Activated B cell treated with CpG ODN at 0.5 μM for 24 hours (primary cell): ENCODE data around the gene CABP4. TPM values are rescaled to one million over a fixed set of nuclear protein-coding genes. Genes with fewer than 3 reads are reported as not detected.

ENCODE experiments used
- ATAC-seq: fragments of 200-7000 bp; cut with Tn5 transposase; one replicate; pipeline ENCODE4 v1.10.0; 2021; ENCODE audit warnings: low read depth, mild to moderate bottlenecking, moderate library complexity
- CTCF ChIA-PET: fragments of 350-600 bp; sonication (Branson Sonifier 250); formaldehyde crosslinking; loops from one replicate; lab custom pipeline; 2021; ENCODE audit warnings: antibody characterized with exemption; lab: Charles Lee
- POLR2A ChIA-PET: fragments of 350-600 bp; sonication (Branson Sonifier 250); formaldehyde crosslinking; loops from one replicate; lab custom pipeline; 2021; ENCODE audit warnings: antibody characterized with exemption; lab: Charles Lee
- DNase-seq: peaks from one replicate; pipeline ENCODE4 v3.0.0; 2022
- H3K27ac Mint-ChIP-seq: one replicate; pipeline ENCODE4 v1.8.0; 2020; ENCODE audit warnings: mixed read lengths
- H3K27me3 Mint-ChIP-seq: one replicate; pipeline ENCODE4 v1.8.0; 2021; ENCODE audit warnings: mixed read lengths
- H3K36me3 Mint-ChIP-seq: one replicate; pipeline ENCODE4 v1.8.0; 2021; ENCODE audit warnings: low read depth, mixed read lengths
- H3K4me1 Mint-ChIP-seq: one replicate; pipeline ENCODE4 v1.8.0; 2021; ENCODE audit warnings: mixed read lengths
- H3K4me3 Mint-ChIP-seq: one replicate; pipeline ENCODE4 v1.8.0; 2020; ENCODE audit warnings: mild to moderate bottlenecking, mixed read lengths
- H3K9me3 Mint-ChIP-seq: one replicate; pipeline ENCODE4 v1.8.0; 2020; ENCODE audit warnings: mixed read lengths
- CTCF ChIP-seq: fragments of 200-600 bp; IDR thresholded peaks from one replicate; pipeline ENCODE4 v1.8.0; 2022; ENCODE audit warnings: antibody characterized with exemption, mild to moderate bottlenecking
- intact Hi-C: fragments of 100-400 bp; cut with micrococcal nuclease; formaldehyde crosslinking; loops from one replicate; pipeline ENCODE4 v1.15.1; 2024
- total RNA-seq: library from RNA; stranded (reverse); gene quantifications from 2 replicates; pipeline ENCODE4 v1.2.3, GENCODE V29; 2022

The CABP4 gene
- total RNA-seq, 1 donor from 2014 or later: 3.0 TPM

- H3K4me1 Mint-ChIP-seq: peaks cover 42% of the 10 kb centered on the region
- no peaks in the 10 kb centered on the region for H3K27me3 Mint-ChIP-seq
- H3K4me3 Mint-ChIP-seq: peak within 1 kb of the TSS; percentile 88
- TF ChIP-seq CTCF: no peak
- ChIA-PET CTCF (interaction anchor here (0.7 to 1.5 kb wide), 2 partner anchors 107 to 118 kb away, joined by 3 to 8 read pairs; partner anchors contain the start of gene PPP1CA), POLR2A (interaction anchor here (0.7 to 2.3 kb wide), 15 partner anchors 25 to 268 kb away, joined by 3 to 16 read pairs (median 4); partner anchors contain the start of genes AIP, CLCF1, GSTP1 and NUDT8)
- peak within 1 kb of the TSS; percentile 94 for H3K27ac Mint-ChIP-seq
- peaks cover 20% of the 10 kb centered on the region for H3K36me3 Mint-ChIP-seq
- intact Hi-C loops: loop anchor here (1.0 to 5.0 kb wide), 7 partner anchors 44 to 891 kb away; partner anchors contain the start of genes NDUFV1, POLD4 and RBM14
- ATAC-seq (peak; percentile 77), DNase-seq (peak; percentile 90)
- no peaks in the 10 kb centered on the region for H3K9me3 Mint-ChIP-seq
Observed at GRCh38 chr11:67507864-67508485, 52.8 kb downstream of the CABP4 start, which contains the start of gene CDK2AP2. TSS of gene CDK2AP2 (minus strand) at chr11:67508162. CDS start at chr11:67508082, 80 bp downstream.

GRCh38 chr11:67508486-67509121 is 53.5 kb downstream of the CABP4 start:
- no peak for TF ChIP-seq CTCF
- H3K4me3 Mint-ChIP-seq: peak overlapping the region; percentile 88
- ATAC-seq (peak; percentile 40), DNase-seq (peak; percentile 99)
- H3K36me3 Mint-ChIP-seq: peaks cover 18% of the 10 kb centered on the region
- ChIA-PET POLR2A (interaction anchor here (0.6 to 2.3 kb wide), 14 partner anchors 26 to 269 kb away, joined by 3 to 16 read pairs (median 6); partner anchors contain the start of genes AIP, CLCF1, GSTP1 and NUDT8), CTCF (interaction anchor here (1.5 kb wide), 1 partner anchor 107 kb away, joined by 8 read pairs; the partner anchor contains the start of gene PPP1CA)
- H3K27ac Mint-ChIP-seq: peak overlapping the region; percentile 94
- peaks cover 38% of the 10 kb centered on the region for H3K4me1 Mint-ChIP-seq
- H3K27me3 Mint-ChIP-seq: peaks cover 2% of the 10 kb centered on the region
- no peaks in the 10 kb centered on the region for H3K9me3 Mint-ChIP-seq
- intact Hi-C loops: loop anchor here (1.0 to 5.0 kb wide), 6 partner anchors 44 to 891 kb away; partner anchors contain the start of genes NDUFV1, POLD4 and RBM14

- DNase-seq (no peak), ATAC-seq (no peak)
- intact Hi-C loops: no loop called here
- ChIA-PET POLR2A (no interaction called here), CTCF (no interaction called here)
- H3K27ac Mint-ChIP-seq: no peak overlapping the region
- no peak for TF ChIP-seq CTCF
- H3K27me3 Mint-ChIP-seq: peaks cover 9% of the 10 kb centered on the region
- no peaks in the 10 kb centered on the region for H3K9me3 Mint-ChIP-seq
- H3K4me3 Mint-ChIP-seq: peak overlapping the region; percentile 52
- H3K4me1 Mint-ChIP-seq: peaks cover 33% of the 10 kb centered on the region
- peaks cover 15% of the 10 kb centered on the region for H3K36me3 Mint-ChIP-seq
Observed at GRCh38 chr11:67510023-67510345, 54.8 kb downstream of the CABP4 start.

Other genes with a start within 250 kb of the CABP4 start
- 159 and 175 TPM in 2 replicates for gene GRK2, start 188.9 kb upstream of the CABP4 start, total RNA-seq
- gene ANKRD13D, start 166.1 kb upstream of the CABP4 start, total RNA-seq: 97.2 and 116 TPM in 2 replicates
- gene SSH3, start 151.8 kb upstream of the CABP4 start, total RNA-seq: 5.1 and 7.7 TPM in 2 replicates
- 166 and 169 TPM in 2 replicates for gene POLD4, start 101.8 kb upstream of the CABP4 start, total RNA-seq
- gene CLCF1, start 81.8 kb upstream of the CABP4 start, total RNA-seq: 28.2 and 30.7 TPM in 2 replicates
- 30.4 and 35.2 TPM in 2 replicates for gene RAD9A, start 63.4 kb upstream of the CABP4 start, total RNA-seq
- 349 and 354 TPM in 2 replicates for gene PPP1CA, start 53.5 kb upstream of the CABP4 start, total RNA-seq
- gene TBC1D10C, start 51.3 kb upstream of the CABP4 start, total RNA-seq: 158 and 163 TPM in 2 replicates
- 5.7 and 6.3 TPM in 2 replicates for gene CARNS1, start 39.7 kb upstream of the CABP4 start, total RNA-seq
- 66.9 and 74.5 TPM in 2 replicates for gene RPS6KB2, start 26.9 kb upstream of the CABP4 start, total RNA-seq
- gene PTPRCAP, start 17.7 kb upstream of the CABP4 start, total RNA-seq: 328 and 347 TPM in 2 replicates
- gene CORO1B, start 11.9 kb upstream of the CABP4 start, total RNA-seq: 34.0 and 39.7 TPM in 2 replicates
- gene GPR152, start 2.6 kb upstream of the CABP4 start, total RNA-seq: not detected in 2 replicates
- gene TMEM134, start 13.9 kb downstream of the CABP4 start, total RNA-seq: 76.0 and 83.5 TPM in 2 replicates
- 108 and 114 TPM in 2 replicates for gene AIP, start 27.7 kb downstream of the CABP4 start, total RNA-seq
- 103 and 111 TPM in 2 replicates for gene PITPNM1, start 50.0 kb downstream of the CABP4 start, total RNA-seq
- 67.1 and 68.5 TPM in 2 replicates for gene CDK2AP2, start 52.8 kb downstream of the CABP4 start, total RNA-seq
- not detected in 2 replicates for gene CABP2, start 68.1 kb downstream of the CABP4 start, total RNA-seq
- gene GSTP1, start 128.5 kb downstream of the CABP4 start, total RNA-seq: 331 and 362 TPM in 2 replicates
- gene NDUFV1, start 151.6 kb downstream of the CABP4 start, total RNA-seq: 207 and 221 TPM in 2 replicates
- 5.3 and 6.1 TPM in 2 replicates for gene NUDT8, start 174.6 kb downstream of the CABP4 start, total RNA-seq
- not detected in 2 replicates for gene TBX10, start 184.4 kb downstream of the CABP4 start, total RNA-seq
- gene ACY3, start 195.4 kb downstream of the CABP4 start, total RNA-seq: not detected in 2 replicates
- gene ALDH3B2, start 219.3 kb downstream of the CABP4 start, total RNA-seq: not detected in 2 replicates